AG09319 (cell line): ENCODE data around the gene SGK2.

Source experiments
- DNase-seq: peaks from one replicate; pipeline ENCODE4 v3.0.0-alpha.2; 2010; ENCODE audit warnings: low read depth; ENCODE audit errors: extremely low read depth
- CTCF ChIP-seq: IDR thresholded peaks from 2 replicates; pipeline ENCODE4 v1.5.1; 2011; ENCODE audit warnings: low read depth, mild to moderate bottlenecking, inconsistent platforms, low read length, moderate library complexity

Gene SGK2

DNA sequence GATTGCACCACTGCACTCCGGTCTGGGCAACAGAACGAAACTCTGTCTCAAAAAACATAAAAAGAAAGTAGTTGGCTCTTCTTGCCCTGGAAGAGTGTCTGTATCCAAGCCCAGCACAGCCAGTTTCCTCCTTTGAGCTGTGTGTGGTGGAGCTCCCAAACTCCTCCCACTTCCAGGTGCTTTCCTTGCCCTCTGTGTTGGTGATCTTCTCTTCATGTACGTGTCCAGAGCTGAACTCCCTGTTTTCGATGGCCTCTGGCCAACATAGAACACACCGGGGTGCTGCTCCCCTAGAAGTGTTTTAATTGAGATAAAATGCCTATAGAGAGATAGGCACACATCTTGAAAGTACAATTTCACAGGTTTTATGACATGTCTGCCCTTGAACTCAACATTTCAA is 16.7 kb upstream of the SGK2 start:
- no peak for TF ChIP-seq CTCF

GRCh38 chr20:43542674-43543073 is 16.2 kb upstream of the SGK2 start:
- DNase-seq, result no peak
- no peak for TF ChIP-seq CTCF

More for the DNA sequence above, 16.7 kb upstream of the SGK2 start:
- no peak for DNase-seq

- no peak for TF ChIP-seq CTCF
- DNase-seq, result no peak
Measured at GRCh38 chr20:43543138-43543537, 15.7 kb upstream of the SGK2 start.

DNA sequence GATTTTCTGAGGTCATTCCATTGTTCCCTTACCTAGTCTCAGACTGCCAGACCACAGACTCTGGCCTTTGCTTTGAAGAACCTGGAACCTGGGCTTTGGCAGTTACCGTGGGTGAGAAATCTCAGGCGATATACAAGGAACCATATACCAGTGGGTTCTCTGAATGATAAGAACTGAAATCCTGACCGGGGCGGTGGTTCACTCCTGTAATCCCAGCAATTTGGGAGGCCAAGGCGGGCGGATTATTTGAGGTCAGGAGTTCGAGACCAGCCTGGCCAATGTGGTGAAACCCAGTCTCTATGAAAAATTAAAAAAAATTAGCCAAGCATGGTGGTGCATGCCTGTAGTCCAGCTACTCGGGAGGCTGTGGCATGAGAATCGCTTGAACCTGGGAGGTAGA is 14.3 kb upstream of the SGK2 start:
- DNase-seq, result no peak

DNA sequence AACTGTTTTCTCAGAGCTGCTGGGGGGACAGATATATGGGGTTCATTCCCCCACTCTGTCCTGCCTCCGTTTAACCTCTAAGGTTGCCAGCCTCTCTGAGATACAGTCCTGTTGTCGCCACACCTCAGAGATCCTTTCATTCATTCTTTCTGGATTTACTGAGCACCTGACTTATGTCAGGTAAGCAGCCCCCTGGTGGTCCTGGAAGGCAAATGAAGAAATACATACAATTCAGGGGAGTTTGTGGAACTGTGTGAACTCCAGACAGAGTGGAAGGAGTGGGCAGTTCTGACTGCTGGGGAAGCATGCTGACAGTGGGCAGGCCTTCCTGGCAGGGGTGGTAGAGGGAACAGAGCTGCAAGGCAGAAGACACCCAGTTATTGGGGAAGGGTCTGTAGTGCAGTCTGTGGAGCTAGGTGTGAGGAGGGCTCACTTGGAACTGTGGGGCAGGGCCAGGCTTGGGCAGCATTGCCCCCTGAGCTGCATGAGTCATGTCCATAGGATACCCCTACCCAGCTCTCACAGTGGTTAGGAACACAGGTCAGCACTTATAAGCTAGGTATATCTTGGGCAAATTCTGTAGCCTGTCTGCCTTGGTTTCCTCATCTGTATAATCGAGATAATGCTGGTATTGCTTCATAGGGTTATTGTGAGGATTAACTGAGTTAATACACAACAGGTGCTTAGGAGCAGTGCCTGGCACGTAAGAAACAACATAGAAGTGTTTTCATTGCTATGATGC is 12.8 kb upstream of the SGK2 start:
- no peak for TF ChIP-seq CTCF
- no peak for DNase-seq

More for the DNA sequence above, 14.3 kb upstream of the SGK2 start:
- no peak for TF ChIP-seq CTCF

DNA sequence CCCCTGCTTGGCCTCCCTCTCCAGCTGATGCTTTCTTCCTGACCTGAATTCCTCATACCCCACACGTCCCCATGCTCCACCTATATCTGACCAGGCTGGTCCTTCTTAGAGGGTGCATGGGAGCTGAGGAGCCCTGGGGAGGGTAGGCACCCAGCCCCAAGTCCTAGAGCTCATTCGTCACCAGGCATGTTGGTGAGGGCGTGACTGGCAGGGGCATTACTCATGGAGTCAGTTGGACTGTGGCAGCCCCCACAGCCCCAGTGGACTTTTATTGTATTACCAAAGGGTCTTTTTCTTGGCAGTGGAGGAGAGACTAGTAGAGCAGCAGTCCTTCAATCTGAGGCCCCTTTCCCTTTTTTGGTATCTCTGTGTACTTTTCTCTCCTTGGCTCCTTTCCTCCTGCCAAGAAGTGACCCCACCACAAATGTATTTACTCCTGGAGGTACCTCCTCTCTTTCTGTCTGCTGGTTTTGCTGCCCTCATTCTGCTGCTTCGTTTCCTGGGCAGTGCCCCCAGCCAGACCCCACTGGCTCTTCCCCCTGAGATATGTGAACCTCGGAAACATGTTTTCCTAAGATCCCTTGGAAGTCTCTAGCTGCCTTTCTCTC is 10.4 kb upstream of the SGK2 start:
- DNase-seq, result no peak

More for the DNA sequence above, 10.4 kb upstream of the SGK2 start:
- TF ChIP-seq CTCF, result no peak
